A673 (cell line): ENCODE data around the gene APBB2. TPM values are rescaled to one million over a fixed set of nuclear protein-coding genes. Genes with fewer than 3 reads are reported as not detected.

Experiments used
- BruUV-seq: library from RNA; stranded (reverse); fragments of 400-500 nt; replicated peaks from 2 replicates; lab custom pipeline; 2021; lab: Mats Ljungman, UMichigan
- CTCF ChIA-PET: fragments of 300-600 bp; sonication (Branson Sonifier 250); formaldehyde crosslinking; loops from one replicate; lab custom pipeline; 2022; ENCODE audit warnings: antibody characterized with exemption; lab: Charles Lee
- POLR2A ChIA-PET: fragments of 300-600 bp; sonication (Branson Sonifier 250); formaldehyde crosslinking; loops from one replicate; lab custom pipeline; 2022; ENCODE audit warnings: antibody characterized with exemption; ENCODE audit not compliant: low non-redundant PET; lab: Charles Lee
- DNase-seq: peaks from one replicate; pipeline ENCODE4 v3.0.0-alpha.2; 2015; ENCODE audit warnings: low spot score
- H3K27ac ChIP-seq: fragments of 200-600 bp; sonication (generic); 2 replicates; pipeline ENCODE4 v1.5.1; 2016; ENCODE audit warnings: mixed run types, low read depth, mild to moderate bottlenecking, mixed read lengths, antibody characterized with exemption, low read length; ENCODE audit not compliant: poor library complexity, severe bottlenecking
- H3K27me3 ChIP-seq: fragments of 200-600 bp; sonication (generic); replicated peaks from 2 replicates; pipeline ENCODE4 v1.6.1; 2017; ENCODE audit warnings: mixed run types, low read depth, mild to moderate bottlenecking, mixed read lengths, antibody characterized with exemption, low read length; ENCODE audit not compliant: insufficient read depth, poor library complexity
- H3K36me3 ChIP-seq: fragments of 200-600 bp; sonication (generic); 2 replicates; pipeline ENCODE4 v1.6.1; 2016; ENCODE audit warnings: mixed run types, mild to moderate bottlenecking, mixed read lengths, antibody characterized with exemption, low read length; ENCODE audit not compliant: insufficient read depth, poor library complexity, severe bottlenecking
- H3K4me1 ChIP-seq: fragments of 200-600 bp; sonication (generic); 2 replicates; pipeline ENCODE4 v1.6.1; 2017; ENCODE audit warnings: mixed run types, mild to moderate bottlenecking, mixed read lengths, antibody characterized with exemption, low read length; ENCODE audit not compliant: insufficient read depth, poor library complexity, severe bottlenecking
- H3K4me3 ChIP-seq: fragments of 200-600 bp; sonication (generic); 2 replicates; pipeline ENCODE4 v1.5.1; 2016; ENCODE audit warnings: low read depth, mixed run types, mild to moderate bottlenecking, mixed read lengths, low read length; ENCODE audit not compliant: poor library complexity, severe bottlenecking
- H3K9me3 ChIP-seq: fragments of 200-600 bp; sonication (generic); 2 replicates; pipeline ENCODE4 v1.6.1; 2016; ENCODE audit warnings: mixed run types, low read depth, mild to moderate bottlenecking, mixed read lengths, antibody characterized with exemption, low read length; ENCODE audit not compliant: poor library complexity, severe bottlenecking
- CTCF ChIP-seq: fragments of 300-800, 200-600 bp; sonication (generic); conservative IDR thresholded peaks from 2 replicates; pipeline ENCODE4 v1.5.1; 2017; ENCODE audit warnings: low read depth, mild to moderate bottlenecking, antibody characterized with exemption, low read length, moderate library complexity, mixed read lengths
- EZH2 ChIP-seq: fragments of 200-600 bp; sonication (generic); IDR thresholded peaks from 2 replicates; pipeline ENCODE4 v1.6.1; 2017; ENCODE audit warnings: borderline replicate concordance, low read depth, mild to moderate bottlenecking, mixed read lengths, antibody characterized with exemption, low read length; ENCODE audit not compliant: poor library complexity, severe bottlenecking
- intact Hi-C: fragments of 100-400 bp; cut with micrococcal nuclease; formaldehyde crosslinking; loops from one replicate; pipeline ENCODE4 v1.10.0; 2022; ENCODE audit not compliant: unreplicated experiment
- total RNA-seq: library from RNA; stranded (reverse); gene quantifications from 2 replicates; pipeline ENCODE4 v1.2.3, GENCODE V29; 2021

The APBB2 gene
- total RNA-seq, 1 experiment from 2014 or later: 10.3 TPM

- BruUV-seq: no TSS peak
- H3K4me1 ChIP-seq: no peaks in the 10 kb centered on the region
- H3K9me3 ChIP-seq: no peaks in the 10 kb centered on the region
- no peak overlapping the region for H3K27ac ChIP-seq
- H3K4me3 ChIP-seq: no peak overlapping the region
- H3K27me3 ChIP-seq: no peaks in the 10 kb centered on the region
- DNase-seq: no peak
- POLR2A ChIA-PET: no interaction called here
- H3K36me3 ChIP-seq: no peaks in the 10 kb centered on the region
- CTCF ChIA-PET: no interaction called here
- intact Hi-C loops: no loop called here
- TF ChIP-seq CTCF: no peak
- no peak for TF ChIP-seq EZH2
Measured at GRCh38 chr4:41181037-41181436, 33.3 kb downstream of the APBB2 start.

GRCh38 chr4:41179498-41180195 is 34.7 kb downstream of the APBB2 start:
- no peaks in the 10 kb centered on the region for H3K36me3 ChIP-seq
- no peak overlapping the region for H3K27ac ChIP-seq
- no peaks in the 10 kb centered on the region for H3K9me3 ChIP-seq
- ChIA-PET CTCF (no interaction called here), POLR2A (no interaction called here)
- no peaks in the 10 kb centered on the region for H3K4me1 ChIP-seq
- no peak for TF ChIP-seq EZH2
- TF ChIP-seq CTCF: no peak
- DNase-seq: no peak
- intact Hi-C loops: no loop called here
- no peak overlapping the region for H3K4me3 ChIP-seq
- BruUV-seq: no TSS peak
- peaks cover 5% of the 10 kb centered on the region for H3K27me3 ChIP-seq

GRCh38 chr4:41178372-41179370 is 35.7 kb downstream of the APBB2 start:
- CTCF ChIA-PET: no interaction called here
- intact Hi-C loops: no loop called here
- no TSS peak for BruUV-seq

More at GRCh38 chr4:41178372-41179370, 35.7 kb downstream of the APBB2 start:
- Histone ChIP-seq H3K27me3 (peaks cover 5% of the 10 kb centered on the region), H3K4me1 (no peaks in the 10 kb centered on the region), H3K27ac (no peak overlapping the region), H3K36me3 (no peaks in the 10 kb centered on the region), H3K4me3 (no peak overlapping the region), H3K9me3 (no peaks in the 10 kb centered on the region)
- POLR2A ChIA-PET: no interaction called here
- TF ChIP-seq CTCF: no peak
- TF ChIP-seq EZH2: no peak
- no peak for DNase-seq
